Osteoblast (primary cell): ENCODE results near the gene ACER3. TPM values are rescaled to one million over a fixed set of nuclear protein-coding genes. Genes with fewer than 3 reads are reported as not detected.

Source experiments
- DNase-seq: peaks from one replicate; pipeline ENCODE4 v3.0.0; 2011; ENCODE audit warnings: low spot score, mixed read lengths; ENCODE audit not compliant: insufficient read length; ENCODE audit errors: missing footprints
- H2AFZ ChIP-seq: 2 replicates; pipeline ENCODE4 v1.6.0; 2011; ENCODE audit warnings: mild to moderate bottlenecking, low read length
- H3K27ac ChIP-seq: 2 replicates; pipeline ENCODE4 v1.5.1; 2011; ENCODE audit warnings: mild to moderate bottlenecking, low read depth, low read length, moderate library complexity
- H3K27me3 ChIP-seq: 2 replicates; pipeline ENCODE4 v1.6.0; 2012; ENCODE audit warnings: mild to moderate bottlenecking, control low read depth, inconsistent platforms, low read length, moderate library complexity; ENCODE audit not compliant: insufficient read depth
- H3K36me3 ChIP-seq: 2 replicates; pipeline ENCODE4 v1.5.1; 2011; ENCODE audit warnings: mild to moderate bottlenecking, low read length, control low read depth, moderate library complexity; ENCODE audit not compliant: insufficient read depth
- H3K4me1 ChIP-seq: 2 replicates; pipeline ENCODE4 v1.5.1; 2011; ENCODE audit warnings: mild to moderate bottlenecking, low read length, control low read depth, moderate library complexity; ENCODE audit not compliant: insufficient read depth
- H3K4me2 ChIP-seq: 2 replicates; pipeline ENCODE4 v1.6.0; 2011; ENCODE audit warnings: mild to moderate bottlenecking, low read length; ENCODE audit not compliant: insufficient read depth
- H3K4me3 ChIP-seq: fragments of 200-600 bp; sonication (generic); 3 replicates; pipeline ENCODE4 v1.5.1; 2012; ENCODE audit warnings: mild to moderate bottlenecking, low read length, inconsistent platforms; ENCODE audit not compliant: insufficient read depth
- H3K79me2 ChIP-seq: 2 replicates; pipeline ENCODE4 v1.6.0; 2012; ENCODE audit warnings: mild to moderate bottlenecking, low read length, control low read depth, inconsistent platforms; ENCODE audit not compliant: insufficient read depth
- H3K9me3 ChIP-seq: 2 replicates; pipeline ENCODE4 v1.5.1; 2011; ENCODE audit warnings: low read depth, low read length, control low read depth
- H4K20me1 ChIP-seq: 2 replicates; pipeline ENCODE4 v1.6.0; 2012; ENCODE audit warnings: mild to moderate bottlenecking, low read length, control low read depth; ENCODE audit not compliant: insufficient read depth
- CTCF ChIP-seq: IDR thresholded peaks from 2 replicates; pipeline ENCODE4 v1.5.1; 2011; ENCODE audit warnings: mild to moderate bottlenecking, low read depth, low read length, moderate library complexity; ENCODE audit errors: extremely low read depth
- total RNA-seq: library from RNA; depleted of rRNA; stranded (reverse); fragments of >200 nt; gene quantifications from 2 replicates; pipeline ENCODE4 v1.2.3, GENCODE V29; 2012

Gene ACER3
- total RNA-seq, 1 donor: 9.8 TPM

GRCh38 chr11:76946223-76946622 is 85.5 kb downstream of the ACER3 start:
- Histone ChIP-seq H2AFZ (no peak overlapping the region), H3K36me3 (no peaks in the 10 kb centered on the region), H3K4me2 (no peak overlapping the region), H3K4me1 (no peaks in the 10 kb centered on the region), H4K20me1 (no peaks in the 10 kb centered on the region), H3K79me2 (no peaks in the 10 kb centered on the region), H3K27me3 (no peaks in the 10 kb centered on the region), H3K27ac (no peak overlapping the region), H3K4me3 (no peak overlapping the region), H3K9me3 (peaks cover 1% of the 10 kb centered on the region)
- DNase-seq: no peak
- TF ChIP-seq CTCF: no peak

- DNase-seq: no peak
- H3K4me2 ChIP-seq: no peak overlapping the region
- H2AFZ ChIP-seq: no peak overlapping the region
- no peaks in the 10 kb centered on the region for H3K27me3 ChIP-seq
- H3K36me3 ChIP-seq: no peaks in the 10 kb centered on the region
- H3K4me1 ChIP-seq: no peaks in the 10 kb centered on the region
- no peak overlapping the region for H3K27ac ChIP-seq
- no peak overlapping the region for H3K4me3 ChIP-seq
- peaks cover 1% of the 10 kb centered on the region for H3K9me3 ChIP-seq
- no peaks in the 10 kb centered on the region for H3K79me2 ChIP-seq
- no peaks in the 10 kb centered on the region for H4K20me1 ChIP-seq
- no peak for TF ChIP-seq CTCF
Observed at GRCh38 chr11:76947190-76947589, 86.5 kb downstream of the ACER3 start.

DNA sequence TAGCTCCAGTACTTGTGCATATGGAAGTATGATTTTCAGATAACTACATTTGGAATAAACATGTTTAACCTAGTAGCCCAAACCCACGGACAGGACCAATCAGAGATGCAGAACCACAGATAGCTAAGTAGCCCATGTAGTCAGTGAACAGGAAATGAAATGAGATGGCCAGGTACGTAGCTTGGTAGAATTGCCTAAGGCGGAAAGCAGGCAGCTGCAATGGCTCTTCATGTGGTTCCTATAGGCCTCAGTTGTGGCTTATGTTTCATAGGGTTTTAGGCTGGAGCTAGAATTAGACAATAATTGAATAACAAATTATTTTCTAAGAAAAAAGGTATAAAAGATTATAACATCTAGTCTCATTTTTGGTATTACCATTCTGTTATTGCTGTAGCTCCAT is 87.1 kb downstream of the ACER3 start:
- H3K79me2 ChIP-seq: no peaks in the 10 kb centered on the region

DNA sequence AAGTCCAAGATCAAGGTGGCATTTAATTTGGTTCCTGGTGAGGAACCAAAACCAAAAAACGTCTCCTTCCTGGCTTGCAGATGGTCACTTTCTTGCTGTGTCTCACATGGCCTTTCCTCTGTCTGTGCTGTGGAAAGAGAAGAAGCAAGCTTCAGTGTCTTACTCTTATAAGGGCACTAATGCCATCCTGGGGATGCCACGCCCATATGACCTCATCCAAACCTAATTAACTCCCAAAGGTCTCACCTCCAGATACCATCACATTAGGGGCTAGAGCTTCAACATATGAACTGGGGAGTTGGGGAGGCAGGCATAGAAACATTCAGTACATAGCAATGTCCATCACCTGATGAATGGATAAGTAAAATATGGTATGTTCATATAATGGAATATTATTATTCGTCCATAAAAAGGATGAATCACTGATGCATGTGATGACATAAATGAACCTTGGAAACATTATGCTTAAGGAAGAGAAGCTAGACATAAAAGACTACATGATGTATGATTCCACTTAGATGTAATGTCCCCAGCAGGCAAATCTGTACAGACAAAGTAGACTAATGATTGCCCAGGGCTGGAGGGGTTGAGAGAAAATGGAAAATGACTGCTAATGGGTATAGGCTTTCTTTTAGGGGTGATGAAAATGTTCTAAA is 94.9 kb downstream of the ACER3 start:
- TF ChIP-seq CTCF: no peak
- DNase-seq: no peak
- Histone ChIP-seq H3K36me3 (no peaks in the 10 kb centered on the region), H4K20me1 (no peaks in the 10 kb centered on the region), H3K4me3 (no peak overlapping the region), H3K27ac (no peak overlapping the region), H3K79me2 (no peaks in the 10 kb centered on the region), H3K27me3 (no peaks in the 10 kb centered on the region), H3K9me3 (no peaks in the 10 kb centered on the region), H3K4me2 (no peak overlapping the region), H2AFZ (no peak overlapping the region), H3K4me1 (no peaks in the 10 kb centered on the region)

More for the DNA sequence above, 87.1 kb downstream of the ACER3 start:
- peaks cover 1% of the 10 kb centered on the region for H3K9me3 ChIP-seq
- H3K27ac ChIP-seq: no peak overlapping the region
- no peak for DNase-seq
- H3K36me3 ChIP-seq: no peaks in the 10 kb centered on the region
- H3K4me2 ChIP-seq: no peak overlapping the region
- no peaks in the 10 kb centered on the region for H3K4me1 ChIP-seq
- H2AFZ ChIP-seq: no peak overlapping the region
- H4K20me1 ChIP-seq: no peaks in the 10 kb centered on the region
- TF ChIP-seq CTCF: no peak
- no peak overlapping the region for H3K4me3 ChIP-seq
- no peaks in the 10 kb centered on the region for H3K27me3 ChIP-seq
